ENCODE measurements around the gene CTBP1. TPM values are rescaled to one million over a fixed set of nuclear protein-coding genes. Genes with fewer than 3 reads are reported as not detected.

The CTBP1 gene
- total RNA-seq: 100 to 1,000 TPM; 186 to 195 TPM
- 10 to 100 TPM; 39.3 to 79.0 TPM for polyA plus RNA-seq

DNA sequence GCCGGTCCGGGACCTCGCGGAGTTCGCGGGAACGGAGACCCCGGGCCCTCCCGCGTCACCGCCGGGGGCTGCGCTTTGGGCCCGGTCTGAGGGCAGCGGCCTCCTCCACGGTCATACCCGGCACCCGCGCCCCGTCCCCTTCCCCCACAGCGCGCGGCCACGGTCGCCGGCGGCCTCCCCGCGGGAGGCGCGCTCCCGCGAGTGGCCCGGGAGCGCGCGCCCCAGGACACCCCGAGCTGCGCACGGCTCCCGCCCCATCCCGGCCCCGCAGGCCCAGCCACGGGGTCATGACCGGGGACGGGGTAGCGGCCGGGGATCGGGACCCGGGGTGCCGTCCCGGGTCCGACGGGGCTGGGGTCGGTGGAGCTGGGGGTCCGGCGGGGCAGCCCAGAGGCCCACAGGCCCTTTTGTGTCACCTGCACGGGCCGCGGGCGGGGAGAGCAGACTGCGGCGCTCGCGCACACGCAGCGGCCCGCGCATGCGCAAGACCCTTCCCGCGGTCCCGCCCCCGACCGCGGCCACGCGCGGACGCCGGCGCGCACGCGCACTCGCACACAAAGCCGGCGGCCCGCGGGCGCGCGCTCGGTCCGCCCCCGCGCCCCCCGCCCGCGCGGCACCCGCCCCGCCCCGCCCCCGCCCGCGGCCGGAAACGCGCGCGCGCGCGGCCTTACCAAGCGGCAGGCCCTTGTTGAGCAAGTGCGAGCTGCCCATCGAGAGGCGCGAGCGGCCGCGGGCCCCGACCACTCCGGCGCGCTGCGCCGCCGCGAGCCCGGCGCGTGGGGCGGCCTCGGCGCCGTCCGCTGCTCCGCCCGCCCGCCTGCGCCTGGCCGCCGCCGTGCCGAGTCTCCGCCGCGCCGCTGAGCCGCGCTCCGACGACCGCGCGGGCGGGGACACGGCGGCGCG lies at the start of gene CTBP1:
TSS of gene CTBP1 (minus strand) at position 886 of the 903 bp plus-strand sequence. CDS start 7,799 bp downstream, outside the sequence.
- H3K36me3 Mint-ChIP-seq: peaks cover 0 to 21% of the 10 kb centered on the region in 2 donors
- Histone ChIP-seq H3K36me3 (ENCODE audit: insufficient read depth, low read length) (no peaks in the 10 kb centered on the region), H3K4me1 (ENCODE audit: insufficient read depth, low read length) (peaks cover 74% of the 10 kb centered on the region), H3K27me3 (ENCODE audit: insufficient read depth, low read length) (no peaks in the 10 kb centered on the region), H3K27ac (ENCODE audit: low read depth, low read length) (peak within 1 kb of the TSS; percentile 88), H3K9me3 (ENCODE audit: control insufficient read depth in 1 of 2, low read length in 2 of 2) (no peaks in the 10 kb centered on the region), H3K4me3 (ENCODE audit: low read length in 2 of 2) (peak within 1 kb of the TSS; percentile 68 to 73)
- ChIA-PET CTCF (ENCODE audit: partially characterized antibody) (interaction anchor here (0.9 to 6.1 kb wide), 7 partner anchors 20 to 117 kb away, joined by 3 to 42 read pairs (median 3); partner anchors contain the start of gene UVSSA), POLR2A (ENCODE audit: partially characterized antibody) (interaction anchor here (0.9 to 5.9 kb wide), 23 partner anchors 10 to 622 kb away, joined by 3 to 146 read pairs (median 8); partner anchors contain the start of genes GAK, MAEA, NSD2 and SPON2)
- peak within 1 kb of the TSS; percentile 93 to 99 (median 96) for H3K27ac Mint-ChIP-seq
- DNase-seq: peak; percentile 76 to 95 (median 90)
- H3K4me3 Mint-ChIP-seq: peak within 1 kb of the TSS; percentile 86 to 92 (median 90)
- intact Hi-C loops (cut with micrococcal nuclease): loop anchor here (1.0 to 5.0 kb wide), 7 partner anchors 20 to 622 kb away; partner anchors contain the start of genes FGFRL1, MAEA and NSD2
- no peaks in the 10 kb centered on the region for H3K27me3 Mint-ChIP-seq
- peaks cover 33 to 78% (median 65%) of the 10 kb centered on the region in 4 donors for H3K4me1 Mint-ChIP-seq
- peaks cover 0 to 2% (median 0%) of the 10 kb centered on the region in 8 donors for H3K9me3 Mint-ChIP-seq

- peaks cover 0 to 3% (median 0%) of the 10 kb centered on the region in 8 donors for H3K9me3 Mint-ChIP-seq
- no peak overlapping the region for H3K27ac ChIP-seq (ENCODE audit: low read depth, low read length)
These were observed 49.5 kb upstream of the CTBP1 start for GRCh38 chr4:1298461-1298860.

DNA sequence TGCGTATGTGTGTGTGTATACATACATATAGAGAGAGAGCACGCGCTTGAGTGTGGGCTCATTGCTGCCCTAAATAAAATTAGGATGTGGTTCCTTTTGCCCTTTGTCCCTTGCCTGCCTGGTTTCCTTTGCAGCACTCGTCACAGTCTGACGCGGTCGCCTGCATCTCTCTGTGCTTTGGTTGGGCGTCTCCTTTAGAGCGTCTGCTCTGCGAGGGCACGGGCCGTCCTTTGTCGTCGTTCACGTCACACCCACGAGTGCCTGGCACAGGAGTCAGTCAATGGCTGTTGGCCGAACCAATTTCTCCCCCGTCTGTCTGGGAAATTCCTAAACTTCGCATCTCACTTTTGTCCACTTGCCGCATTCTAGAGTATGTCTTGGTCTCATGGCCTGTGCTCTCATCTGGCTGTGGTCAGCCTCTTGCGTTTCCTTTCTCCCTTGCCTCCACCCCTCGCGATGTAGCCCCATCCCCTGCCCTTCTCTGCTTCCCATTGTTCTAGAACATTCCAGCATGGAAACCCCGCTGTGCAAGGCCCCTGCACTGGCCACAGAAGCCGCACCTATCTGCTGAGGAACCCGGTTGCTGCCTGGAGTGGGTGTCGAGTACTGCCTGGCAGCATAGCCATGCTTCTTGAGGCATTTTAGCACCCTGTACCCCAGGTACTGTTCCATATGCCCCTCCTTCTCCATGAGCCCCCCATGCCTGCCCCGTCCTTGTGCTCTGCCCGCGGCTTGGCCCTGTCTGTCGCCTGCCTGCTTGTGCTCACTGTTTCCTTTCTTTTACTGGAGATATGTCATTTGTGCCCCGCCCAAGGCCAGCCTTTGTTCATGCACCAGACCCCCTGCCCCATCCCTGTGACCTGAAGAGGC lies 48.8 kb upstream of the CTBP1 start:
- H3K36me3 Mint-ChIP-seq: peaks cover 23 to 48% of the 10 kb centered on the region in 2 donors
- peak in 3 of 5 donors; percentile 33 to 62 (median 37) for DNase-seq
- no peak overlapping the region for H3K4me3 ChIP-seq (ENCODE audit: low read length in 2 of 2)
- peaks cover 0 to 3% (median 0%) of the 10 kb centered on the region in 8 donors for H3K9me3 Mint-ChIP-seq
- ChIA-PET POLR2A (ENCODE audit: partially characterized antibody) (no interaction called here), CTCF (ENCODE audit: partially characterized antibody) (no interaction called here)
- intact Hi-C loops (cut with micrococcal nuclease): no loop called here
- H3K27me3 Mint-ChIP-seq: no peaks in the 10 kb centered on the region
- peak overlapping the region in 6 of 7 donors; percentile 46 to 92 (median 89) for H3K27ac Mint-ChIP-seq
- H3K4me1 ChIP-seq (ENCODE audit: insufficient read depth, low read length): peaks cover 25% of the 10 kb centered on the region
- H3K27me3 ChIP-seq (ENCODE audit: insufficient read depth, low read length): no peaks in the 10 kb centered on the region
- peaks cover 36% of the 10 kb centered on the region for H3K36me3 ChIP-seq (ENCODE audit: insufficient read depth, low read length)
- peak overlapping the region in 3 of 8 donors; percentile 10 to 27 (median 21) for H3K4me3 Mint-ChIP-seq
- H3K27ac ChIP-seq (ENCODE audit: low read depth, low read length): no peak overlapping the region
- no peaks in the 10 kb centered on the region for H3K9me3 ChIP-seq (ENCODE audit: control insufficient read depth in 1 of 2, low read length in 2 of 2)
- H3K4me1 Mint-ChIP-seq: peaks cover 31 to 82% (median 52%) of the 10 kb centered on the region in 4 donors

More at GRCh38 chr4:1298461-1298860, 49.5 kb upstream of the CTBP1 start:
- peaks cover 23 to 48% of the 10 kb centered on the region in 2 donors for H3K36me3 Mint-ChIP-seq
- no peak for DNase-seq
- H3K36me3 ChIP-seq (ENCODE audit: insufficient read depth, low read length): peaks cover 36% of the 10 kb centered on the region
- H3K4me1 Mint-ChIP-seq: peaks cover 30 to 76% (median 50%) of the 10 kb centered on the region in 4 donors
- intact Hi-C loops (cut with micrococcal nuclease): no loop called here
- H3K27me3 ChIP-seq (ENCODE audit: insufficient read depth, low read length): no peaks in the 10 kb centered on the region
- POLR2A ChIA-PET (ENCODE audit: partially characterized antibody): interaction anchor here (1.0 kb wide), 1 partner anchor 9 kb away, joined by 3 read pairs; the partner anchor contains the start of gene MAEA
- H3K27me3 Mint-ChIP-seq: no peaks in the 10 kb centered on the region
- CTCF ChIA-PET (ENCODE audit: partially characterized antibody): interaction anchor here (1.0 kb wide), 1 partner anchor 31 kb away, joined by 4 read pairs; no protein-coding TSS in a partner anchor
- H3K9me3 ChIP-seq (ENCODE audit: control insufficient read depth in 1 of 2, low read length in 2 of 2): no peaks in the 10 kb centered on the region
- H3K27ac Mint-ChIP-seq: peak overlapping the region in 3 of 7 donors; percentile 55 to 89 (median 88)
- no peak overlapping the region for H3K4me3 Mint-ChIP-seq
- H3K4me1 ChIP-seq (ENCODE audit: insufficient read depth, low read length): peaks cover 19% of the 10 kb centered on the region
- no peak overlapping the region for H3K4me3 ChIP-seq (ENCODE audit: low read length in 2 of 2)

DNA sequence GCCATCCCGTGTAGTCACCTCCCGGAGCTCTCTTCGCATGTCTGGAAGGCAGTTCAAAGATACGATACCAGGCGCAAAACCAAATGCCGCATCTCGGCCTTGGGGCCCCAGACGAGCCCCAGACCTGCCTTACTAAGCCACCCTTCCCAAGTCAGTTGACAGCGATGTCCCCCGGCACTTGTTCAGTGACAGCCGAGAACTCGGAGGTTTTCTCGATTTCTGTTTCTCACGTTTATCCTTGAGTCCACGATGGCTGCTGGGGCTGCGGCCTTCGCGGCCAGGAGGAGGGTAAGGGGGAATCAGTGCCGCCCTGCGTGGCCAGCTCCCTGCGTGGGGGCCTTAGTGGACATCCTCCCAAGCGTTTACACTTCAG lies 48.1 kb upstream of the CTBP1 start:
- H3K36me3 Mint-ChIP-seq: peaks cover 23 to 48% of the 10 kb centered on the region in 2 donors
- no peaks in the 10 kb centered on the region for H3K9me3 ChIP-seq (ENCODE audit: control insufficient read depth in 1 of 2, low read length in 2 of 2)
- ChIA-PET CTCF (ENCODE audit: partially characterized antibody) (no interaction called here), POLR2A (ENCODE audit: partially characterized antibody) (no interaction called here)
- no peak for DNase-seq
- peak overlapping the region in 4 of 7 donors; percentile 46 to 89 (median 68) for H3K27ac Mint-ChIP-seq
- H3K4me3 Mint-ChIP-seq: no peak overlapping the region
- intact Hi-C loops (cut with micrococcal nuclease): no loop called here
- no peaks in the 10 kb centered on the region for H3K27me3 ChIP-seq (ENCODE audit: insufficient read depth, low read length)
- H3K9me3 Mint-ChIP-seq: peaks cover 0 to 3% (median 0%) of the 10 kb centered on the region in 8 donors
- H3K4me1 ChIP-seq (ENCODE audit: insufficient read depth, low read length): peaks cover 32% of the 10 kb centered on the region
- no peak overlapping the region for H3K27ac ChIP-seq (ENCODE audit: low read depth, low read length)
- peaks cover 36% of the 10 kb centered on the region for H3K36me3 ChIP-seq (ENCODE audit: insufficient read depth, low read length)
- peaks cover 35 to 86% (median 58%) of the 10 kb centered on the region in 4 donors for H3K4me1 Mint-ChIP-seq
- H3K27me3 Mint-ChIP-seq: no peaks in the 10 kb centered on the region
- H3K4me3 ChIP-seq (ENCODE audit: low read length in 2 of 2): no peak overlapping the region

DNA sequence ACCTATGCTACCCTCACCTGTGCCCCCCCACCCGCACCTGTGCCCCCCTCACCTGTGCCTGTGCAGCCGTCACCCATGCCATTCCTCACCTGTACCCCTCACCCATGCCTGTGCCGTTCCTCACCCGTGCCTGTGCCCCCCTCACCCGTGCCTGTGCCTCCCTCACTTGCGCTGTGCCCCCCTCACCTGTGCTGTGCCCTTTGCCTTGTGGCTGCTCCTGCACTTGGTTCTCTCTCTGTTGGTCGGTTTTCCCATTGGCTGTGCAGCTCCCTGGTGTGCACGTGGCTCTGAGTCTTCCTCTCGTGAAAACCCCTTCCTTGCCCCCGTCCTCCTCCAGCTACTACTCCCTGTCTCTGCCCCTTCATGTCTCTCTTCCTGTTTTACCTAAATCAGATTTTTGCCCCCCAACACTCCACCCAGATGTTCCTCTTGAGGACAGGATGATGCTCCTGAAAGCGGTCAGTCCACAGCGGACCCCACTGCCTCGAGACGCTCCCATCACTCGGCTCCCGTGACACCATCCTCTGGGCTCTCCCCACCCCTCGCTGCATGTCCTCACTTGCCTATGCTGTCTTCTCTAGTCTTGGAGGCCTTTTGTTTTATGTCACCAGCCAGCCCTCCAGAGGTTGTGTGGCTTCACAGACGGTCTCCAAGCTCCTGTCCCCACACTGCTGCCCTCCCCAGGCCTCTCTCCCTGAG lies 47.5 kb upstream of the CTBP1 start:
- H3K4me3 ChIP-seq (ENCODE audit: low read length in 2 of 2): no peak overlapping the region
- no peak for DNase-seq
- Mint-ChIP-seq H3K4me1 (peaks cover 40 to 86% (median 62%) of the 10 kb centered on the region in 4 donors), H3K27me3 (no peaks in the 10 kb centered on the region), H3K36me3 (peaks cover 23 to 48% of the 10 kb centered on the region in 2 donors), H3K4me3 (peak overlapping the region in 1 of 8 donors; percentile 20), H3K27ac (peak overlapping the region in 6 of 7 donors; percentile 46 to 79 (median 62)), H3K9me3 (peaks cover 0 to 3% (median 0%) of the 10 kb centered on the region in 8 donors)
- peaks cover 36% of the 10 kb centered on the region for H3K36me3 ChIP-seq (ENCODE audit: insufficient read depth, low read length)
- intact Hi-C loops (cut with micrococcal nuclease): no loop called here
- ChIA-PET POLR2A (ENCODE audit: partially characterized antibody) (no interaction called here), CTCF (ENCODE audit: partially characterized antibody) (no interaction called here)
- H3K4me1 ChIP-seq (ENCODE audit: insufficient read depth, low read length): peaks cover 37% of the 10 kb centered on the region
- no peak overlapping the region for H3K27ac ChIP-seq (ENCODE audit: low read depth, low read length)
- no peaks in the 10 kb centered on the region for H3K27me3 ChIP-seq (ENCODE audit: insufficient read depth, low read length)
- no peaks in the 10 kb centered on the region for H3K9me3 ChIP-seq (ENCODE audit: control insufficient read depth in 1 of 2, low read length in 2 of 2)

- H3K27ac Mint-ChIP-seq: peak overlapping the region in 3 of 7 donors; percentile 32 to 87 (median 37)
- Histone ChIP-seq H3K27me3 (ENCODE audit: insufficient read depth, low read length) (no peaks in the 10 kb centered on the region), H3K4me1 (ENCODE audit: insufficient read depth, low read length) (peaks cover 46% of the 10 kb centered on the region), H3K9me3 (ENCODE audit: control insufficient read depth in 1 of 2, low read length in 2 of 2) (no peaks in the 10 kb centered on the region), H3K4me3 (ENCODE audit: low read length in 2 of 2) (no peak overlapping the region), H3K36me3 (ENCODE audit: insufficient read depth, low read length) (peaks cover 27% of the 10 kb centered on the region), H3K27ac (ENCODE audit: low read depth, low read length) (no peak overlapping the region)
- H3K27me3 Mint-ChIP-seq: no peaks in the 10 kb centered on the region
- DNase-seq: no peak
- intact Hi-C loops (cut with micrococcal nuclease): no loop called here
- CTCF ChIA-PET (ENCODE audit: partially characterized antibody): no interaction called here
- H3K9me3 Mint-ChIP-seq: peaks cover 0 to 2% (median 0%) of the 10 kb centered on the region in 8 donors
- peak overlapping the region in 1 of 8 donors; percentile 24 for H3K4me3 Mint-ChIP-seq
- POLR2A ChIA-PET (ENCODE audit: partially characterized antibody): interaction anchor here (1.7 kb wide), 1 partner anchor 51 kb away, joined by 4 read pairs; no protein-coding TSS in a partner anchor
- H3K4me1 Mint-ChIP-seq: peaks cover 42 to 88% (median 63%) of the 10 kb centered on the region in 4 donors
- H3K36me3 Mint-ChIP-seq: peaks cover 22 to 41% of the 10 kb centered on the region in 2 donors
These were observed 46.6 kb upstream of the CTBP1 start for GRCh38 chr4:1295405-1296055.
